Breast epithelium (tissue), 4 donors: ENCODE measurements around the gene MSLN. TPM values are rescaled to one million over a fixed set of nuclear protein-coding genes. Genes with fewer than 3 reads are reported as not detected.

Experiments
- DNase-seq, 2 donors: peaks; one replicate each; pipeline ENCODE4 v3.0.0-alpha.2; 2019; ENCODE audit warnings: low spot score in 2 of 2
- H3K27ac ChIP-seq, 2 donors: fragments of 200-600 bp; sonication (generic) in 1 of 2; one replicate each; pipeline ENCODE4 v1.5.1; 2016 to 2019; ENCODE audit warnings: mild to moderate bottlenecking in 1 of 2
- H3K27me3 ChIP-seq, 2 donors: fragments of 200-600 bp; sonication (generic) in 1 of 2; one replicate each; pipeline versions ENCODE4 v1.5.1 to v1.6.0; 2017 to 2019; ENCODE audit warnings: control low read depth in 1 of 2, mild to moderate bottlenecking in 1 of 2
- H3K36me3 ChIP-seq: fragments of 200-600 bp; one replicate; pipeline ENCODE4 v1.5.1; 2019
- H3K4me1 ChIP-seq, 2 donors: fragments of 200-600 bp; sonication (generic); one replicate each; pipeline ENCODE4 v1.5.1; 2016 to 2019; ENCODE audit warnings: control low read depth in 1 of 2
- H3K4me3 ChIP-seq, 3 donors: fragments of 200-600 bp; sonication (generic); 1 replicate in 2 of 3; 2 replicates in 1 of 3; pipeline ENCODE4 v1.5.1; 2016 to 2019; ENCODE audit warnings: mild to moderate bottlenecking in 3 of 3, moderate library complexity in 2 of 3
- H3K9me3 ChIP-seq, 2 donors: fragments of 200-600 bp; sonication (generic) in 1 of 2; one replicate each; pipeline ENCODE4 v1.5.1; 2016 to 2019; ENCODE audit warnings: control low read depth in 1 of 2
- POLR2A ChIP-seq: fragments of 450-650 bp; IDR thresholded peaks from one replicate; pipeline ENCODE4 v1.6.1; 2016; ENCODE audit warnings: antibody characterized with exemption, mild to moderate bottlenecking, moderate library complexity
- POLR2AphosphoS5 ChIP-seq, 3 donors: sonication (generic); formaldehyde crosslinking; IDR thresholded peaks; one replicate each; pipeline ENCODE4 v1.6.1; 2017; ENCODE audit warnings: antibody characterized with exemption in 3 of 3
- intact Hi-C: fragments of 100-400 bp; cut with DNase I; formaldehyde crosslinking; loops from one replicate; pipeline ENCODE4 v1.15.1; 2023; ENCODE audit warnings: low total_unique reads
- total RNA-seq, 3 donors: library from RNA; depleted of rRNA; stranded (reverse); fragments of >200 nt; gene quantifications; one replicate each; pipeline ENCODE4 v1.1.0, GENCODE V29; 2016
- TF ChIP-seq, protein P1 (sequence below), 3 donors: fragments of 450-650 bp; IDR thresholded peaks; one replicate each; pipeline ENCODE4 v1.5.1; 2016 to 2017; ENCODE audit warnings: antibody characterized with exemption in 3 of 3, mild to moderate bottlenecking in 3 of 3, moderate library complexity in 3 of 3

The MSLN gene
- total RNA-seq, 3 donors from 2014 or later: 49.2 TPM; not detected in 2

DNA sequence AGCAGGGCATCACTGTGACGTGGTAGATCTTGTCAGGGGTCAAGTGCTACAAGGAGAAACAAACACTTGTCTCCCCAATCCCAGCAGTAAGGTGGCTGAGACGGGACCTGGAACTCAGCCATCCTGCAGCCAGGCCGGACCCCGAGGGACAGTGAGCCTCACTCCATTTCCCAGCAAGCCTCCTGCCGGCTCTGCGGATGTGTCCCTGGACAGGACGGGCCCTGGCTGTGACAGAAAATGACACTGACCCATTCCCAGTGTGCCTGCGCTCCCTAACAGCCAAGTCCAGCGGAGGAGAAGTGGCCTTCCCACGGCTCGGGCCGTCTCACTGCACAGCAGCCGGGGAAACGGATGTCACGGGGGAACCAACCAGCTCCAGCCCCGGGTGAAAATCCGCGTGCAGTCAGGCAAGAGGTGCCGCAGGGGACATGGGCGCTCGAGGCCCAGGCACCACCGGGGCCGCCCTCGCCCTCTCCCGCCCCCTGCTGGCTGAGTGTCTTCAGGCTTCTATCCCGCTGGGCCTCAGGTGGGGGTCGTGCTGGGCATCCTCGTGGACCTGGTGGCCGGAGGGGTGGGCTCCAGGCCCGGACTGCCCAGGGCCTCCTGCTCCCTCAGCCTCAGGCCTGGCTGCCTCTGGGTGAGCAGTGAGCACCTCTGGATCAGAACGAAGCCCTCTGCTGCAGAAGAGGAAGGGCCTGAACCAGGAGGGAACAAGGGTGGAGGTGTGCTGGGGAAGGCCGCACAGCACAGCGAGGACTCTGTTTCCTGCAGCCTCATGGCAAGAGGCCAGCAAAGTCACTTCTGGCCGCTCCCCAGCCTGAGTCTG is 26.9 kb upstream of the MSLN start:
- H3K4me1 ChIP-seq: no peaks in the 10 kb centered on the region
- H3K9me3 ChIP-seq: no peaks in the 10 kb centered on the region
- TF ChIP-seq, protein P1, sequence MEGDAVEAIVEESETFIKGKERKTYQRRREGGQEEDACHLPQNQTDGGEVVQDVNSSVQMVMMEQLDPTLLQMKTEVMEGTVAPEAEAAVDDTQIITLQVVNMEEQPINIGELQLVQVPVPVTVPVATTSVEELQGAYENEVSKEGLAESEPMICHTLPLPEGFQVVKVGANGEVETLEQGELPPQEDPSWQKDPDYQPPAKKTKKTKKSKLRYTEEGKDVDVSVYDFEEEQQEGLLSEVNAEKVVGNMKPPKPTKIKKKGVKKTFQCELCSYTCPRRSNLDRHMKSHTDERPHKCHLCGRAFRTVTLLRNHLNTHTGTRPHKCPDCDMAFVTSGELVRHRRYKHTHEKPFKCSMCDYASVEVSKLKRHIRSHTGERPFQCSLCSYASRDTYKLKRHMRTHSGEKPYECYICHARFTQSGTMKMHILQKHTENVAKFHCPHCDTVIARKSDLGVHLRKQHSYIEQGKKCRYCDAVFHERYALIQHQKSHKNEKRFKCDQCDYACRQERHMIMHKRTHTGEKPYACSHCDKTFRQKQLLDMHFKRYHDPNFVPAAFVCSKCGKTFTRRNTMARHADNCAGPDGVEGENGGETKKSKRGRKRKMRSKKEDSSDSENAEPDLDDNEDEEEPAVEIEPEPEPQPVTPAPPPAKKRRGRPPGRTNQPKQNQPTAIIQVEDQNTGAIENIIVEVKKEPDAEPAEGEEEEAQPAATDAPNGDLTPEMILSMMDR (IDR thresholded peaks at IDR 0.05): no peak
- no peak for TF ChIP-seq POLR2A
- no peak for TF ChIP-seq POLR2AphosphoS5 (IDR thresholded peaks at IDR 0.05)
- H3K4me3 ChIP-seq: no peak overlapping the region
- intact Hi-C loops: no loop called here
- H3K36me3 ChIP-seq: no peaks in the 10 kb centered on the region
- no peaks in the 10 kb centered on the region for H3K27me3 ChIP-seq
- H3K27ac ChIP-seq: no peak overlapping the region
- DNase-seq: no peak

DNA sequence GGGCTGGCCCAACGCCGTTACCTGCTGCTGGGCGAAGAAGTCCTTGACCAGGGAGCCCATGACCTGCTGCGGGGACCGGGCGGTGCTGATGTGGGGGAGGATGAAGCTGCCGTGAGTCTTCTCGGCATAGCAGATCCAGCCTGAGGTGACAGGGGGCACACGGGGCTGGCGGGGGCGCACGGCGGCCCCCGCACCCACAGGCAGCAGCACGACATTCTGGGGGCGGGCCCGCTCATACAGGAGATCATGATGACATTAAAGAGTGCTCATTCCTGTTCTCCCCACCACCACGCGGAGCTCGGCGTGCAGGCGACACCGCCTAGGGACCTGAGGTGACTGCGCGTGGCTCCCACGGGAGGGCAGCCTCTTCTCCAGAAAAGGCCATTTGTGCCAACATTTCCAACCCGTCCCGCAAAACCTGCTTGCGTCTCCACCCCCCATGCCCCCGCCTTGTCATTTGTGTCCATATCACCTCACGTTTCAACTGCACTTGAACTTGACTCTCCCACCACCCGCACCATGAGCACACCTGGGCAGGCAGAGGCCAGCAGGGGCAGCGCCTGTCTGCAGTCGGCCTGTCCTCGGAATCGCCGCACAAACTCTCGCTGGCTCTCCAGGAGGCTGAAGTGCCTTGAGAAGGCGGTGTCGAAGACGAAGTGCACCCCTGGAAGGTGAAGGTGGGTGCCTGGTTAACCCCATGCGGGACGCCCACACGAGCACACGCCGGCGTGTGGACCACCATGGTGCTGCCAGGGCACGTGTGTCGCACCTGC is 26.1 kb upstream of the MSLN start:
- no peak for DNase-seq
- no peak for TF ChIP-seq POLR2A
- TF ChIP-seq, protein P1 (IDR thresholded peaks at IDR 0.05): no peak
- TF ChIP-seq POLR2AphosphoS5 (IDR thresholded peaks at IDR 0.05): no peak
- no peaks in the 10 kb centered on the region for H3K36me3 ChIP-seq
- intact Hi-C loops: no loop called here
- peaks cover 0 to 1% of the 10 kb centered on the region in 2 donors for H3K4me1 ChIP-seq
- no peaks in the 10 kb centered on the region for H3K27me3 ChIP-seq
- H3K9me3 ChIP-seq: no peaks in the 10 kb centered on the region
- H3K27ac ChIP-seq: no peak overlapping the region
- no peak overlapping the region for H3K4me3 ChIP-seq

DNA sequence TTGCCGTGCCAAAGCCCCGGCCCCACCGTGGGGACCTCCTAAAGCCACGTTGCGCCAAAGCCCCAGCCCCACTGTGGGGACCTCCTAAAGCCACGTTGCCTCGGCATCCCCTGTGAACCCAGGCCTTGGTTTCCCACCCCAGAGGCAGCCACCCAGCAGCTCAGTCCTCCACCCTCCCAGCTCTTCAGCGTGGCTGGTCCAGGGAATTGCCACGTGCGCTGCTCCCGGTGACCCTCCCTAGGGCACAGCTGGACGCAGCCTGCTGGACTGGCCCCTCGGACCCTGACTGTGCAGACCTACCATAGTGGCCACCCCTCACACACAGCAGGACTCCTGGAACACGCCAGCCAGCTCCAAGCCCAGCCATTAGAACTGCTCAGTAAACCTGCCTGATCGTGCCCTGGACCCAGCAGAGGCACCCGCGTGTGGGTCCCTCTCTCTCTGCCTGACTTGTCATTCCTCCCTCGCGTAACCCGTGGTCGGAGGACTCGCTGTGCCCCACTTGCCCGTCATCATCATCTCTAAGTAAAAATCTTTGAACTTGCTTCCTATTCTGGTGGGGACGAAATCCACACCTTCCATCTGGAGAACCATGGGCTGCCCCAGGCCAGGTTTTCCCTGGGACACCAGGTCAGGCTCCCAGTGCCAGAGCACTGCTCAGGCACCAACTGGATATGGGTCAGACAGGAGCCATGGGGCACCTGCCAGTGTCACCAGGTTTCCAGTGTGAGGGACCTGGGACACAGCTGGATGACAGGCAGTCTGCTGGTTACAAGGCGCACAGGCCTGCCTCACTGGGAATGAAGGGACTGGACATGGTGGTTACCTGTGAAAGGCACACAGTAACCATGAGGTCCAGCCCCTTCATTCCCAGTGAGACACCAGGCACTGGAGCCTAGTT is 25.3 kb upstream of the MSLN start:
- H3K36me3 ChIP-seq: no peaks in the 10 kb centered on the region
- no peaks in the 10 kb centered on the region for H3K27me3 ChIP-seq
- H3K4me1 ChIP-seq: peaks cover 0 to 7% of the 10 kb centered on the region in 2 donors
- no peak overlapping the region for H3K4me3 ChIP-seq
- DNase-seq: no peak
- intact Hi-C loops: no loop called here
- H3K9me3 ChIP-seq: no peaks in the 10 kb centered on the region
- no peak overlapping the region for H3K27ac ChIP-seq
- TF ChIP-seq, protein P1 (IDR thresholded peaks at IDR 0.05): no peak
- TF ChIP-seq POLR2A (no peak), POLR2AphosphoS5 (IDR thresholded peaks at IDR 0.05) (no peak)

DNA sequence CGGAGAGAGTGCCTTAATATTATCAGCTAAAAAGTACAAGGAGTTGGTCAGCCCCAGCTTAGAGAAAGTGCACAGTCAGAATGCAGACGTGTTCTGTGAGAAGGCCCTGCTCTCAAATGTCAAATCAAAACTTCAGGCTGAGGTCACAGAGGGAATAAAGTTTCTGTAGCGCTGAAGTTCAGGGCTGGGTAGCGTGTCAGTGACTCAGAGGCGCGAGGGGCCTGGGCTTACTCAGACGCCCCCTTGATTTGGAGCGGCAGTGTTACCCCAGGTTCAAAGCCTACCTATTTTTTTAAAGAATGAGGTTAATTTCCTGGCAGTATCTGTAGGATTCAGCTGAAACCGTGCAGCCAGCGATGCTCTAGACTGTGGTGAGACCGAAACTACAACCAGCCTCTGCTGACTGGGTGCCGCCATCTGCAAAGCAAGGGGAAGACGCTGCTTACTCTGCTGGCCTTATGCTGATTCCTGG is 24.5 kb upstream of the MSLN start:
- H3K4me3 ChIP-seq: no peak overlapping the region
- intact Hi-C loops: no loop called here
- no peak for DNase-seq

More for the DNA sequence above, 24.5 kb upstream of the MSLN start:
- H3K36me3 ChIP-seq: no peaks in the 10 kb centered on the region
- H3K4me1 ChIP-seq: peaks cover 0 to 7% of the 10 kb centered on the region in 2 donors
- H3K27ac ChIP-seq: no peak overlapping the region
- no peaks in the 10 kb centered on the region for H3K9me3 ChIP-seq
- no peak for TF ChIP-seq POLR2A
- TF ChIP-seq, protein P1 (IDR thresholded peaks at IDR 0.05): no peak
- H3K27me3 ChIP-seq: no peaks in the 10 kb centered on the region
